Thoracic aorta (tissue), 2 donors: ENCODE data around the gene NOD2. TPM values are rescaled to one million over a fixed set of nuclear protein-coding genes. Genes with fewer than 3 reads are reported as not detected.
A peak's percentile ranks its signal among the peaks of the same experiment; 100 is the strongest.

Source experiments
- ATAC-seq: fragments of 150-250 bp; one replicate; pipeline ENCODE4 v1.8.0; 2017; ENCODE audit warnings: low read depth; ENCODE audit not compliant: insufficient number of reproducible peaks, low FRiP score
- DNase-seq: peaks from one replicate; pipeline ENCODE4 v3.0.0-alpha.2; 2020; ENCODE audit warnings: low spot score
- H3K27ac ChIP-seq, 2 donors: fragments of 200-600 bp; sonication (generic); 1 replicate in 1 of 2; 2 replicates in 1 of 2; pipeline ENCODE4 v1.5.1; 2016; ENCODE audit warnings: mild to moderate bottlenecking in 2 of 2, moderate library complexity in 2 of 2
- H3K27me3 ChIP-seq: fragments of 200-600 bp; sonication (generic); replicated peaks from 2 replicates; pipeline ENCODE4 v1.6.0; 2016; ENCODE audit warnings: mild to moderate bottlenecking; ENCODE audit not compliant: insufficient read depth
- H3K36me3 ChIP-seq: fragments of 200-600 bp; sonication (generic); one replicate; pipeline ENCODE4 v1.5.1; 2016
- H3K4me1 ChIP-seq, 2 donors: fragments of 200-600 bp; sonication (generic); 1 replicate in 1 of 2; 2 replicates in 1 of 2; pipeline versions ENCODE4 v1.5.1 to v1.6.0; 2016; ENCODE audit warnings: low read depth in 2 of 2, mild to moderate bottlenecking in 1 of 2; ENCODE audit not compliant: control insufficient read depth in 1 of 2
- H3K4me3 ChIP-seq: fragments of 200-600 bp; sonication (generic); 2 replicates; pipeline ENCODE4 v1.5.1; 2016; ENCODE audit warnings: mild to moderate bottlenecking
- H3K9me3 ChIP-seq: fragments of 200-600 bp; sonication (generic); 2 replicates; pipeline ENCODE4 v1.5.1; 2016
- total RNA-seq, 2 donors: library from RNA; depleted of rRNA; stranded (reverse); fragments of >200 nt; gene quantifications; one replicate each; pipeline versions ENCODE4 v1.1.0 to v1.2.3, GENCODE V29; 2016
- TF ChIP-seq, protein P1 (sequence below): fragments of 200-600 bp; sonication (generic); IDR thresholded peaks from one replicate; pipeline ENCODE4 v1.5.1; 2019; ENCODE audit warnings: antibody characterized with exemption

Gene NOD2
- total RNA-seq, 2 donors from 2014 or later = 7.4 to 10.9 TPM

DNA sequence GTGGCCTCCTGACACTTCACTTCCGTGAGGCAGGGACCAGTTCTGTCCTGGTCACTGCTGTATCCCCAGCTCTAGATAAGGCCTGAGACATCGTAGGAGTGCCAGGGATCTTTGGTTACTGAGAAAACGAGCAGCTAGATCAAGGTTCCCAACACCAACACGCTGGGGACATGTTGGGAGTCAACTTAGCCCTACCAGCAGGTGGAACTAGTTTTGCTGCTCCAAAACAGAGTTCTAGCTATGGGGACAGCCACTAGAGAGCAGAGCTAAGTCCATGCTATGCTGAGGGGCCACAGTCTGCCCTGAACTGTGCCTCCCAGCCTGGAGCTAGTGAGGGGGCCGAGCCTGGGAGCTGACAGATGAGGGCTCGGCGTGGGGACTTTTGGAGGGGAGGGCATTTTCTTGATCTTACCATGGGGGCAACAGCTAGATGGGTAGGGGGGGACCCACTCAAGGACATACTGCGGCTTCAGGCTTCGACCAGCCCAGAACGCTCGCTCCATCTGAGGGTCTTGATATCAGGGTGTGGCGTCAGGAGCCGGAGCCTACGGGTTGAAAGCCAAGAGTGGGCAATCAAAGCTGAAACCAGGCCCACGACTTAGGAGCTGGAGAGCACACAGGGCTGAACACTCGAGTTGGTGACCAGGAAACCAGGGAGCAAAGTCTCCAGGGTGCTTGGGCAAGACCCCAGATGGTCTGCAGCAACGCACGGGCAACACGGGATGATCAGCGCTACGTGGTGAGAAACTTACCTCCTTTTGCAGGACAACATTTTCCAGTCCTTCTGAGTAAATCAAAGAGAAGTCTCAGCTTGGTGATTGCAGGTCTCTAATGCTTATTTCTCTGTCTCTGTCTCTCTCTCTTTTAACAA, 25.7 kb upstream of the NOD2 start:
- H3K4me1 ChIP-seq = peaks cover 5 to 20% of the 10 kb centered on the region in 2 donors
- DNase-seq (no peak), ATAC-seq (no peak)

DNA sequence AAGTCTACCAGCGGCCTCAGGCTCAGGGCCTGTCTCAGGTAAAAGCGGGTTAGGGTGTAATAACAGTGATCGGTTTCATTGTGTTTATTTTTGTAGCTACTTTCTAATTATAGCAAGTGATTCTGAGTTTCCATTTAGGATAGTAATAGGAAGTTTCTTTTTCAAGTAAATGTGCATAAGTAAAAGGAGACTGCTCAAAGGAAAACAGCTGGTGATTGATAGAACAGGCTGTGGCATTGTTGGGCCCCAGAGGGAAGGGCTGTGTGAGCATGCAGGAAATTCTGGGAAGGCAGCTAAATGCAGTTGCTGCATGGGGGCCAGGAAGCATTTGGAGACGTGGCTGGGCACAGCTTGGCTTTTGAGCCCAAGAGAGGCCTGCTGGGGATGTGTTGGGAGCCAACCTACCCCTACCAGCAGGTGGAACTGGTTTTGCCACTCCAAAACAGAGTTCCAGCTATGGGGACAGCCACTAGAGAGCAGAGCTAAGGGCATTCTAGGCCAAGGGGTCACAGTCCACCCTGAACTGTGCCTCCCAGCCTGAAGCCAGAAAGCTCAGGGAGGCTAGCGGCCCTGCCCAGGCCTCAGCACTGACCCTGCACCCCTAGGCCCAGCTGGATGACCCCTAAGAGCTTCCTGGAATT, 24.9 kb upstream of the NOD2 start:
- H3K27ac ChIP-seq = peak overlapping the region; percentile 46 to 47
- H3K9me3 ChIP-seq = peaks cover 7% of the 10 kb centered on the region
- H3K4me3 ChIP-seq = no peak overlapping the region
- H3K4me1 ChIP-seq = peaks cover 5 to 18% of the 10 kb centered on the region in 2 donors
- ATAC-seq (no peak), DNase-seq (no peak)
- H3K27me3 ChIP-seq = no peaks in the 10 kb centered on the region
- H3K36me3 ChIP-seq = peaks cover 5% of the 10 kb centered on the region
- TF ChIP-seq, protein P1, sequence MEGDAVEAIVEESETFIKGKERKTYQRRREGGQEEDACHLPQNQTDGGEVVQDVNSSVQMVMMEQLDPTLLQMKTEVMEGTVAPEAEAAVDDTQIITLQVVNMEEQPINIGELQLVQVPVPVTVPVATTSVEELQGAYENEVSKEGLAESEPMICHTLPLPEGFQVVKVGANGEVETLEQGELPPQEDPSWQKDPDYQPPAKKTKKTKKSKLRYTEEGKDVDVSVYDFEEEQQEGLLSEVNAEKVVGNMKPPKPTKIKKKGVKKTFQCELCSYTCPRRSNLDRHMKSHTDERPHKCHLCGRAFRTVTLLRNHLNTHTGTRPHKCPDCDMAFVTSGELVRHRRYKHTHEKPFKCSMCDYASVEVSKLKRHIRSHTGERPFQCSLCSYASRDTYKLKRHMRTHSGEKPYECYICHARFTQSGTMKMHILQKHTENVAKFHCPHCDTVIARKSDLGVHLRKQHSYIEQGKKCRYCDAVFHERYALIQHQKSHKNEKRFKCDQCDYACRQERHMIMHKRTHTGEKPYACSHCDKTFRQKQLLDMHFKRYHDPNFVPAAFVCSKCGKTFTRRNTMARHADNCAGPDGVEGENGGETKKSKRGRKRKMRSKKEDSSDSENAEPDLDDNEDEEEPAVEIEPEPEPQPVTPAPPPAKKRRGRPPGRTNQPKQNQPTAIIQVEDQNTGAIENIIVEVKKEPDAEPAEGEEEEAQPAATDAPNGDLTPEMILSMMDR = no peak

More for the DNA sequence above, 25.7 kb upstream of the NOD2 start:
- Histone ChIP-seq H3K9me3 (peaks cover 7% of the 10 kb centered on the region), H3K27ac (peak overlapping the region in 1 of 2 donors; percentile 47), H3K27me3 (no peaks in the 10 kb centered on the region), H3K36me3 (peaks cover 5% of the 10 kb centered on the region), H3K4me3 (no peak overlapping the region)
- TF ChIP-seq, protein P1 = no peak

DNA sequence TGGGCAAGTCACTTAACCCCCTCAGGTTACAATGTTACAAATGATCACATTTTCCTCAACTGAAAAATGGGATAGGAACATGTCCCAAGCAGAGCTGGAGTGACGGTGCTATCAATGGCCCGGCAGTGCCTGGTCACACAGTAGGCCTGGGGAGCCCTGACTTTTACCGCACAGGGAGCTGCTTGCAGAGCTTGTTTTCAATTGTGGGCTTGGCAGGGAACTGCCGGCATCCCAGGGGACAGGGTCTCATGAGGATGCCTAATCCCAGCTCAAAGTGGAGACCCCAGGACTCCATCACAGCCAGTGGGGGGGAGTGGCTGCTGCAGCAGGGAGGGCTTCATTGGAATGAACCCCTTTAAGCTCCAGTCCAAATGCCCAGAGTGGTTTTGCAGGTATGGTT, 23.7 kb upstream of the NOD2 start:
- TF ChIP-seq, protein P1 = no peak
- Histone ChIP-seq H3K27ac (no peak overlapping the region), H3K4me3 (no peak overlapping the region), H3K36me3 (peaks cover 5% of the 10 kb centered on the region), H3K4me1 (peaks cover 5 to 16% of the 10 kb centered on the region in 2 donors), H3K27me3 (no peaks in the 10 kb centered on the region), H3K9me3 (peaks cover 7% of the 10 kb centered on the region)
- DNase-seq (no peak), ATAC-seq (no peak)

DNA sequence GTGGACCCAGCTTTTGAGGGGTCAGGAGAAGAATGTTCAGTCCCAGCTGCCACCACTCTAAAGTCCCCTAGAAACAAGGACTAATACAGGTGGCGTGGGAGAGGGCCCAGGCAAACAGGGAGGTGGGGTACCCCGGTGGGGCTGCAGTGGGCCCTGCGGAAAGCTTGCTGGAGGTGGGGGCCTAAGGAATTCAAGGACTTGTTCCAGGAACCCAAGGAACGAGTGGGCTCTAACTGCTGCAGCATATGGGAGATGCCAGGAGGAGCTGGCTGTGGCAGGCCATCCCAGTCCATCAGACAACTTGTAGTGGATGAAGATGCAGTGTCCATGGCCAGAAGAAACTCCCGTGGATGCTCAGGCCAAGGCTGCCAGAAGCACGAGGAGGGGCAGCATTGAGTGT, 22.9 kb upstream of the NOD2 start:
- H3K4me1 ChIP-seq = peaks cover 5 to 12% of the 10 kb centered on the region in 2 donors
- peaks cover 5% of the 10 kb centered on the region for H3K36me3 ChIP-seq
- H3K27ac ChIP-seq = no peak overlapping the region
- no peaks in the 10 kb centered on the region for H3K27me3 ChIP-seq
- no peak for DNase-seq
- peaks cover 7% of the 10 kb centered on the region for H3K9me3 ChIP-seq
- TF ChIP-seq, protein P1 = no peak
- no peak overlapping the region for H3K4me3 ChIP-seq
- no peak for ATAC-seq

DNA sequence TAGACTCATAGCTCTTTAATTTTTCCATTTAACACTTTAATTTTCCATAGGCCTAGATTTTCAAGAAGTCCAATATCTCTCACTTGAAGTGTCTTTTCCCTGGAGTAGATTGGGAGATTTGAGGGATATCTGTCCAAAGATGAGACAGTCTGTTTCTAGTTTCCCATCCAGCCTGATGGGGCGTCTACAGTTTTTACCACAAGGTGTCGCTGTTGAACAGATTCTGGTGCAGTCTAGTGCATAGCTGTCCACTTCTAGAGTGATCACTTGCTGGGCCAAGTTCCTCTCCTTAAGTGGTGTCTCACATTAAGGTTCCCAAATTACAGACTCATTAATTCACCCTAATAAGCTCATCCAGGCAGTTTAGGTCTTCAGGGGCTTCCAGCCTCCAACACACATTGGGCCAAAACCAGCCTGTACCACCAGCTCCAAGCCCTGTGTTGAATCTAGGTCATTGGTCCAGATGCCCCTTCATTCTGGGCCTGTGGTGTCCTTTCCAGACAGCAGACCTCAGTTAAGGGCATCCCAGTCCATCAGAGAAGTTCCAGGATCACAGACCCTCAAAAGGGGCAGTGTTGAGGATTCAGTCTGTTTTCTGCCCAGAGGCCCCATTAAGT, 21.7 kb upstream of the NOD2 start:
- no peak overlapping the region for H3K27ac ChIP-seq
- no peaks in the 10 kb centered on the region for H3K27me3 ChIP-seq
- TF ChIP-seq, protein P1 = peak; percentile 27
- H3K4me1 ChIP-seq = peaks cover 5 to 12% of the 10 kb centered on the region in 2 donors
- DNase-seq (no peak), ATAC-seq (no peak)
- H3K36me3 ChIP-seq = peaks cover 5% of the 10 kb centered on the region
- H3K4me3 ChIP-seq = no peak overlapping the region
- H3K9me3 ChIP-seq = peaks cover 7% of the 10 kb centered on the region
